Measurements from ENCODE around the gene ZNF587.
"Not testable (repeated sequence)": the region's sequence is repeated elsewhere in the genome, so short reads cannot be mapped to it uniquely, and the experiment has no call there.

ZNF587 gene

GRCh38 chr19:57820599-57820998 is 29.1 kb upstream of the ZNF587 start:
- Histone ChIP-seq H3K4me3 (peak overlapping the region; percentile 97), H3K9me3 (ENCODE audit: low read depth, low read length) (no peaks in the 10 kb centered on the region), H3K27ac (no peak overlapping the region), H3K36me3 (ENCODE audit: insufficient read depth, low read length) (peaks cover 40% of the 10 kb centered on the region), H3K9ac (ENCODE audit: insufficient read length) (peak overlapping the region; percentile 99)
- no peak for TF ChIP-seq EZH2 (IDR thresholded peaks at IDR 0.05)
- no peak for TF ChIP-seq FOXP2 (optimal IDR thresholded peaks at IDR 0.05; ENCODE audit: control extremely low read depth, extremely low read length, insufficient read depth)
- TF ChIP-seq POLR2AphosphoS5 (IDR thresholded peaks at IDR 0.05; ENCODE audit: borderline replicate concordance, low read depth, low read length), result no peak
- no peak for DNase-seq (ENCODE audit: low read depth, low spot score)

GRCh38 chr19:57821095-57821494 is 28.6 kb upstream of the ZNF587 start:
- H3K9ac ChIP-seq (ENCODE audit: insufficient read length); H3K9me3 ChIP-seq (ENCODE audit: low read depth, low read length); H3K27ac ChIP-seq; DNase-seq (ENCODE audit: low read depth, low spot score): not testable (repeated sequence)
- H3K4me3 ChIP-seq, result peak overlapping the region; percentile 97
- peaks cover 45% of the 10 kb centered on the region for H3K36me3 ChIP-seq (ENCODE audit: insufficient read depth, low read length)

GRCh38 chr19:57821501-57821900 is 28.2 kb upstream of the ZNF587 start:
- peaks cover 49% of the 10 kb centered on the region for H3K36me3 ChIP-seq (ENCODE audit: insufficient read depth, low read length)
- not testable (repeated sequence) for H3K27ac ChIP-seq; DNase-seq (ENCODE audit: low read depth, low spot score); H3K4me3 ChIP-seq; H3K9me3 ChIP-seq (ENCODE audit: low read depth, low read length); H3K9ac ChIP-seq (ENCODE audit: insufficient read length)

DNA sequence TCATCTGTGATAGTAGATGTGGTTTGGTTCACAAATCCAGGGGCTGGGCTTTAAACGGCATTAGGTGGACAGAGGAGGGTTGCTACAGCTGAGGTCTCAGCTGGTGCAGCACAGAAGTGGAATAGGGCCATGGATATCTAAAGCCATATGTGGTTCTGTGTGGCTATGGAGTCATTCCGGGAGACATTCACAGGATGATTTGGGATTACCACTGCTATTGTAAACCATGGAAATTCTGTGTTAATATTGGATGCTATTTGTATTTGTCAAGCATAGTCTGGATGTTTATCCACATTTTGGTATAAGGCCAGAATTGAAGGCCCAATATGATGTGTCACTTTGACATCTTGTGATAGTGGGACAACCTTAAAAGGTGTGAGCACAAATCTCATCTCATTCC is 26.5 kb upstream of the ZNF587 start:
- peaks cover 56% of the 10 kb centered on the region for H3K36me3 ChIP-seq (ENCODE audit: insufficient read depth, low read length)
- not testable (repeated sequence) for H3K27ac ChIP-seq; DNase-seq (ENCODE audit: low read depth, low spot score); H3K9ac ChIP-seq (ENCODE audit: insufficient read length); H3K4me3 ChIP-seq; H3K9me3 ChIP-seq (ENCODE audit: low read depth, low read length)

DNA sequence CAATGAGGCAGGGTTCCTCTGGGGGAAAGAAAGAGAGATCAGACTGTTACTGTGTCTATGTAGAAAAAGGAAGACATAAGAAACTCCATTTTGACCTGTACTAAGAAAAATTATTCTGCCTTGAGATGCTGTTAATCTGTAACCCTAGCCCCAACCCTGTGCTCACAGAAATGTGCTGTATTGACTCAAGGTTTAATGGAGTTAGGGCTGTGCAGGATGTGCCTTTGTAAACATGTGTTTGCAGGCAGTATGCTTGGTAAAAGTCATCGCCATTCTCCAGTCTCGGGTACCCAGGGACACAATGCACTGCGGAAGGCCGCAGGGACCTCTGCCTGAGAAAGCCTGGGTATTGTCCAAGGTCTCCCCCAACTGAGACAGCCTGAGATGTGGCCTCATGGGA is 26.1 kb upstream of the ZNF587 start:
- H3K9me3 ChIP-seq (ENCODE audit: low read depth, low read length); DNase-seq (ENCODE audit: low read depth, low spot score); H3K27ac ChIP-seq; H3K4me3 ChIP-seq; H3K9ac ChIP-seq (ENCODE audit: insufficient read length): not testable (repeated sequence)
- peaks cover 56% of the 10 kb centered on the region for H3K36me3 ChIP-seq (ENCODE audit: insufficient read depth, low read length)

DNA sequence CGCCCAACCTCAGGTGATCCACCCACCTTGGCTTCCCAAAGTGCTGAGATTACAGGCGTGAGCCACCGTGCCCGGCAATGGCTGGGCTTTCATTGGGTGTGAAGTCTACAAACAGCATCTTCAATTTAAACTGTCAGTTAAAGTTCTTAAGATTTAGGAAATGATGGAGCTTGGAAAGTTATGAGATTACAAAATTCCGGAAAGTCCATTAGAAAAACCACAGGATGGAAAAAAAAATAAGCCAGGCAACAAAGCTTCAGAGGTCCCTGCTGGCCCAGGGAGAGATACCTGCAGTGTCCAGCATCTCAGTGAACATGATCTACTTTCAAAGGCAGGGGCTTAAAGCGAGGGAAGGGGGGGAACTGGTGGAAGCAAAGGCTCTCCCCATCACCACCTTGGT is 24.1 kb upstream of the ZNF587 start:
- TF ChIP-seq EZH2 (IDR thresholded peaks at IDR 0.05) (no peak), FOXP2 (optimal IDR thresholded peaks at IDR 0.05; ENCODE audit: control extremely low read depth, extremely low read length, insufficient read depth) (no peak), POLR2AphosphoS5 (IDR thresholded peaks at IDR 0.05; ENCODE audit: borderline replicate concordance, low read depth, low read length) (no peak)
- H3K27ac ChIP-seq, result no peak overlapping the region
- H3K9ac ChIP-seq (ENCODE audit: insufficient read length), result no peak overlapping the region
- H3K4me3 ChIP-seq, result no peak overlapping the region
- DNase-seq (ENCODE audit: low read depth, low spot score), result no peak
- no peaks in the 10 kb centered on the region for H3K9me3 ChIP-seq (ENCODE audit: low read depth, low read length)
- peaks cover 69% of the 10 kb centered on the region for H3K36me3 ChIP-seq (ENCODE audit: insufficient read depth, low read length)

GRCh38 chr19:57829316-57829715 is 20.3 kb upstream of the ZNF587 start:
- no peak overlapping the region for H3K27ac ChIP-seq
- DNase-seq (ENCODE audit: low read depth, low spot score), result no peak
- H3K4me3 ChIP-seq, result no peak overlapping the region
- peaks cover 40% of the 10 kb centered on the region for H3K36me3 ChIP-seq (ENCODE audit: insufficient read depth, low read length)
- TF ChIP-seq EZH2 (IDR thresholded peaks at IDR 0.05) (no peak), POLR2AphosphoS5 (IDR thresholded peaks at IDR 0.05; ENCODE audit: borderline replicate concordance, low read depth, low read length) (no peak), FOXP2 (optimal IDR thresholded peaks at IDR 0.05; ENCODE audit: control extremely low read depth, extremely low read length, insufficient read depth) (no peak)
- H3K9me3 ChIP-seq (ENCODE audit: low read depth, low read length), result no peaks in the 10 kb centered on the region
- H3K9ac ChIP-seq (ENCODE audit: insufficient read length), result no peak overlapping the region

- H3K36me3 ChIP-seq (ENCODE audit: insufficient read depth, low read length), result peaks cover 33% of the 10 kb centered on the region
- DNase-seq (ENCODE audit: low read depth, low spot score), result no peak
- H3K9ac ChIP-seq (ENCODE audit: insufficient read length), result no peak within 1 kb of the TSS
Measured at GRCh38 chr19:57830071-57830602, 19.5 kb upstream of the ZNF587 start, which contains the start of gene ZNF587B. Gene ZNF587B, plus strand, starts transcription at chr19:57830299. Its CDS starts 230 bp downstream, at chr19:57830529.

DNA sequence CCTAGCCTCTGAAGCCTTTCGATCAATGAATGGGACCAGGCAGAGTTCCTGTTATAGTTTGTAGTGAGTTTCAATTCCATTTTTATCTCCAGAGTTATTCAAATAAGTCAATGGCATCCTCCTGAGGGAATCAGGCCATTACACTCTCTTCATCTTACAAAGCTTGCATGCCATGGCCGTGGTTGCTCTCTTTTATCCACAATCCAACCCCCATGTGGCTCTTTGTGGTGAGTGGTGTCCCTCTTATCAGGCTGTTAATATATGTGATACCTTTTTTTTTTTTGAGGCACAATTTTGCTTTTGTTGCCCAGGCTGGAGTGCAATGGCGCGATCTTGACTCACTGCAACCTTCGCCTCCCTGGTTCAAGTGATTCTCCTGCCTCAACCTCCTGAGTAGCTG is 12.7 kb upstream of the ZNF587 start:
- not testable (repeated sequence) for H3K4me3 ChIP-seq; DNase-seq (ENCODE audit: low read depth, low spot score); H3K27ac ChIP-seq; H3K9ac ChIP-seq (ENCODE audit: insufficient read length); H3K9me3 ChIP-seq (ENCODE audit: low read depth, low read length)
- H3K36me3 ChIP-seq (ENCODE audit: insufficient read depth, low read length), result peaks cover 29% of the 10 kb centered on the region

More at GRCh38 chr19:57830071-57830602, 19.5 kb upstream of the ZNF587 start, which contains the start of gene ZNF587B:
- no peak within 1 kb of the TSS for H3K4me3 ChIP-seq
- 0 out of 2 replicates have a peak within 1 kb of the TSS, but pooled peaks have one; percentile 2 for H3K27ac ChIP-seq
- TF ChIP-seq EZH2 (IDR thresholded peaks at IDR 0.05) (no peak), FOXP2 (optimal IDR thresholded peaks at IDR 0.05; ENCODE audit: control extremely low read depth, extremely low read length, insufficient read depth) (no peak), POLR2AphosphoS5 (IDR thresholded peaks at IDR 0.05; ENCODE audit: borderline replicate concordance, low read depth, low read length) (no peak)
- H3K9me3 ChIP-seq (ENCODE audit: low read depth, low read length), result no peaks in the 10 kb centered on the region

DNA sequence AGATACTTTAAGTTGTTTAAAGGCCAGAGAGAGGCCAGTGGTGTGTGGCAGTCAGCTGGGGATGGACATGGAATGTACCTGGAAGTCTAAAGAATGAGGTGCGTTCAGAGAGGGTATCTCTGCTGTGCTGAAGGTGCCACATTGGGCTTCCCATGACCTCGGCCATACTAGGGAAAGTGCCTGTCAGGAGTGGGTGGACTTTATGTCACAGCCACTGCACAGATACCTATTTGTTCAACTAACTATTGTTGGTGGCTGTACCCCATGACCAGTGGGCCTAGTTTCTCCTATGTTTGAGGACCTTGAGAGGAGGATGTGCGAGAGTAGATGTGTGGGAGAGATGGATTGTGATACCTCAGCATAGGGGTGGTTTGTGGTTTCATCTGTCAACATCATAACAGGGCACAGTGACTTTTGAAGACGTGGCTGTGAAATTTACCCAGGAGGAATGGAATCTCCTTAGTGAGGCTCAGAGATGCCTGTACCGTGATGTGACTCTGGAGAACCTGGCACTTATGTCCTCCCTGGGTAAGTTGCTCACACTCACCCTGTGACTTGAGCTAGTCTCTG is 11.0 kb upstream of the ZNF587 start:
- not testable (repeated sequence) for H3K27ac ChIP-seq; H3K4me3 ChIP-seq; H3K9me3 ChIP-seq (ENCODE audit: low read depth, low read length); H3K9ac ChIP-seq (ENCODE audit: insufficient read length); DNase-seq (ENCODE audit: low read depth, low spot score)
- peaks cover 43% of the 10 kb centered on the region for H3K36me3 ChIP-seq (ENCODE audit: insufficient read depth, low read length)
